H9 (cell line): ENCODE results near the gene MON1A. TPM values are rescaled to one million over a fixed set of nuclear protein-coding genes. Genes with fewer than 3 reads are reported as not detected.

Source experiments
- DNase-seq: peaks from one replicate; pipeline ENCODE4 v3.0.0-alpha.2; 2017
- H2AFZ ChIP-seq: one replicate; pipeline ENCODE4 v1.6.1; 2013; ENCODE audit warnings: mild to moderate bottlenecking, low read length, control low read depth, moderate library complexity
- H2AK5ac ChIP-seq: 2 replicates; pipeline ENCODE4 v1.6.1; 2013; ENCODE audit warnings: low read length, control low read depth, mixed read lengths; ENCODE audit not compliant: insufficient read length
- H2BK120ac ChIP-seq: one replicate; pipeline ENCODE4 v1.6.1; 2013; ENCODE audit warnings: low read depth, mild to moderate bottlenecking, low read length, control low read depth, inconsistent platforms; ENCODE audit not compliant: poor library complexity, severe bottlenecking
- H2BK12ac ChIP-seq: 2 replicates; pipeline ENCODE4 v1.6.1; 2013; ENCODE audit warnings: low read length, control low read depth, mixed read lengths, low read depth; ENCODE audit not compliant: insufficient read length
- H2BK15ac ChIP-seq: 2 replicates; pipeline ENCODE4 v1.6.1; 2013; ENCODE audit warnings: low read depth, low read length, control low read depth
- H2BK20ac ChIP-seq: one replicate; pipeline ENCODE4 v1.6.1; 2013; ENCODE audit warnings: low read depth, mild to moderate bottlenecking, low read length, control low read depth, inconsistent platforms; ENCODE audit not compliant: poor library complexity, severe bottlenecking
- H2BK5ac ChIP-seq: 2 replicates; pipeline ENCODE4 v1.6.1; 2013; ENCODE audit warnings: low read length, control low read depth, mixed read lengths; ENCODE audit not compliant: insufficient read length
- H3K14ac ChIP-seq: 2 replicates; pipeline ENCODE4 v1.6.1; 2013; ENCODE audit warnings: low read length, control low read depth; ENCODE audit not compliant: insufficient read depth
- H3K18ac ChIP-seq: 2 replicates; pipeline ENCODE4 v1.6.1; 2013; ENCODE audit warnings: low read depth, mild to moderate bottlenecking, mixed read lengths, low read length, control low read depth; ENCODE audit not compliant: insufficient read length
- H3K23ac ChIP-seq: 2 replicates; pipeline ENCODE4 v1.6.1; 2013; ENCODE audit warnings: low read length, control low read depth, mixed read lengths, low read depth; ENCODE audit not compliant: insufficient read length
- H3K23me2 ChIP-seq: 2 replicates; pipeline ENCODE4 v1.6.1; 2013; ENCODE audit warnings: low read depth, mild to moderate bottlenecking, mixed read lengths, low read length, control low read depth; ENCODE audit not compliant: insufficient read length, poor library complexity, severe bottlenecking
- H3K27ac ChIP-seq: 2 replicates; pipeline ENCODE4 v1.5.1; 2013; ENCODE audit warnings: low read length, control low read depth, mixed read lengths, low read depth; ENCODE audit not compliant: insufficient read length
- H3K27me3 ChIP-seq: 2 replicates; pipeline ENCODE4 v1.6.1; 2013; ENCODE audit warnings: low read length, control low read depth, inconsistent platforms; ENCODE audit not compliant: insufficient read depth
- H3K4ac ChIP-seq: 2 replicates; pipeline ENCODE4 v1.6.1; 2013; ENCODE audit warnings: low read depth, mild to moderate bottlenecking, control low read depth, inconsistent platforms, low read length, moderate library complexity
- H3K4me1 ChIP-seq: 2 replicates; pipeline ENCODE4 v1.6.1; 2013; ENCODE audit warnings: low read length, control low read depth, inconsistent platforms; ENCODE audit not compliant: insufficient read depth
- H3K4me2 ChIP-seq: 2 replicates; pipeline ENCODE4 v1.6.1; 2013; ENCODE audit warnings: low read length, control low read depth, mixed read lengths; ENCODE audit not compliant: insufficient read length, insufficient read depth
- H3K56ac ChIP-seq: 2 replicates; pipeline ENCODE4 v1.6.1; 2013; ENCODE audit warnings: low read depth, mild to moderate bottlenecking, mixed read lengths, low read length, control low read depth; ENCODE audit not compliant: insufficient read length
- H3K79me1 ChIP-seq: 2 replicates; pipeline ENCODE4 v1.6.1; 2013; ENCODE audit warnings: low read depth, mild to moderate bottlenecking, moderate library complexity, low read length, control low read depth, inconsistent platforms; ENCODE audit not compliant: insufficient read depth, poor library complexity, severe bottlenecking
- H3K79me2 ChIP-seq: 2 replicates; pipeline ENCODE4 v1.6.1; 2013; ENCODE audit warnings: low read length, control low read depth, inconsistent platforms; ENCODE audit not compliant: insufficient read depth
- H3K9ac ChIP-seq: 2 replicates; pipeline ENCODE4 v1.6.1; 2013; ENCODE audit warnings: low read length, control low read depth, mixed read lengths; ENCODE audit not compliant: insufficient read length; ENCODE audit errors: extremely low read depth
- H3K9me3 ChIP-seq: one replicate; pipeline ENCODE4 v1.6.1; 2013; ENCODE audit warnings: low read depth, low read length, inconsistent platforms; ENCODE audit not compliant: control insufficient read depth
- H3T11ph ChIP-seq: one replicate; pipeline ENCODE4 v1.6.1; 2013; ENCODE audit warnings: mild to moderate bottlenecking, low read length, control low read depth, inconsistent platforms
- H4K20me1 ChIP-seq: one replicate; pipeline ENCODE4 v1.6.1; 2013; ENCODE audit not compliant: control insufficient read depth, insufficient read length, insufficient read depth
- H4K5ac ChIP-seq: 2 replicates; pipeline ENCODE4 v1.6.1; 2013; ENCODE audit warnings: low read depth, mild to moderate bottlenecking, mixed read lengths, low read length, control low read depth; ENCODE audit not compliant: insufficient read length
- H4K8ac ChIP-seq: replicated peaks from 2 replicates; pipeline ENCODE4 v1.6.1; 2013; ENCODE audit warnings: low read length, control low read depth, mixed read lengths, low read depth; ENCODE audit not compliant: insufficient read length
- H4K91ac ChIP-seq: 2 replicates; pipeline ENCODE4 v1.6.1; 2013; ENCODE audit warnings: low read depth, mild to moderate bottlenecking, moderate library complexity, mixed read lengths, low read length, control low read depth; ENCODE audit not compliant: insufficient read length
- H3K27ac Mint-ChIP-seq, 3 experiments: 2 replicates in 2 of 3; 3 replicates in 1 of 3; pipeline ENCODE4 v1.8.0; 2020 to 2021; ENCODE audit warnings: mixed read lengths in 3 of 3, mild to moderate bottlenecking in 1 of 3, moderate library complexity in 1 of 3
- H3K27me3 Mint-ChIP-seq: 2 replicates; pipeline ENCODE4 v1.8.0; 2021; ENCODE audit warnings: low read depth, mild to moderate bottlenecking, moderate library complexity, mixed read lengths
- H3K36me3 Mint-ChIP-seq, 3 experiments: 2 replicates in 2 of 3; 3 replicates in 1 of 3; pipeline ENCODE4 v1.8.0; 2020 to 2021; ENCODE audit warnings: low read depth in 3 of 3, mixed read lengths in 3 of 3; ENCODE audit not compliant: insufficient read depth in 1 of 3
- H3K4me1 Mint-ChIP-seq, 2 experiments: 2 replicates each; pipeline ENCODE4 v1.8.0; 2020; ENCODE audit warnings: mixed read lengths in 2 of 2
- H3K4me3 Mint-ChIP-seq, 2 experiments: 2 replicates in 1 of 2; 3 replicates in 1 of 2; pipeline ENCODE4 v1.8.0; 2020 to 2021; ENCODE audit warnings: mild to moderate bottlenecking in 2 of 2, mixed read lengths in 2 of 2, moderate library complexity in 1 of 2
- H3K9me3 Mint-ChIP-seq, 2 experiments: 2 replicates in 1 of 2; 3 replicates in 1 of 2; pipeline ENCODE4 v1.8.0; 2020; ENCODE audit warnings: mild to moderate bottlenecking in 2 of 2, mixed read lengths in 2 of 2, moderate library complexity in 1 of 2
- WGBS: extraction: QIAGEN DNeasy Blood & Tissue Kit; methylation state at CpG from one replicate; pipeline ENCODE4 v1.1.7; 2013; ENCODE audit warnings: missing lambda C conversion rate, low lambda C conversion rate, mixed read lengths; ENCODE audit not compliant: insufficient read length; ENCODE audit errors: extremely low coverage; 5-methylcytosine and 5-hydroxymethylcytosine counted together
- total RNA-seq: library from RNA; stranded (reverse); gene quantifications from 2 replicates; pipeline ENCODE4 v1.2.1, GENCODE V29; 2021
- TF ChIP-seq, protein P1 (sequence below): fragments of 200-600 bp; sonication (generic); conservative IDR thresholded peaks from 3 replicates; pipeline ENCODE4 v1.8.0; 2021; ENCODE audit warnings: antibody characterized with exemption, mild to moderate bottlenecking

MON1A gene
- total RNA-seq, 1 experiment from 2014 or later = 10.0 TPM

GRCh38 chr3:49911124-49911420 lies 18.5 kb downstream of the MON1A start:
- H4K20me1 ChIP-seq = no peaks in the 10 kb centered on the region

More at GRCh38 chr3:49911124-49911420, 18.5 kb downstream of the MON1A start:
- Histone ChIP-seq H3K4me1 (no peaks in the 10 kb centered on the region), H3K79me2 (no peaks in the 10 kb centered on the region), H3K56ac (no peak overlapping the region), H3K4ac (no peak overlapping the region), H3K9me3 (no peaks in the 10 kb centered on the region), H3K14ac (no peak overlapping the region), H2BK15ac (no peak overlapping the region), H2BK5ac (no peak overlapping the region), H3K9ac (no peak overlapping the region), H4K91ac (no peak overlapping the region), H2BK120ac (no peak overlapping the region), H3K4me2 (peak overlapping the region; percentile 58), H3K18ac (no peak overlapping the region), H2AK5ac (no peak overlapping the region), H2BK12ac (no peak overlapping the region), H2BK20ac (no peak overlapping the region), H3K23me2 (no peaks in the 10 kb centered on the region), H3T11ph (no peak overlapping the region), H2AFZ (no peak overlapping the region), H4K5ac (no peak overlapping the region), H3K27me3 (no peaks in the 10 kb centered on the region; the same call in 1 of the 2 replicates), H3K27ac (no peak overlapping the region), H3K79me1 (no peaks in the 10 kb centered on the region), H4K8ac (no peak overlapping the region), H3K23ac (no peak overlapping the region)
- no peak overlapping the region for H3K27ac Mint-ChIP-seq
- peak overlapping the region in 1 of 2 experiments; percentile 70; a peak in 3 of 5 replicates for H3K4me3 Mint-ChIP-seq
- DNase-seq = no peak
- H3K9me3 Mint-ChIP-seq = no peaks in the 10 kb centered on the region
- TF ChIP-seq, protein P1, sequence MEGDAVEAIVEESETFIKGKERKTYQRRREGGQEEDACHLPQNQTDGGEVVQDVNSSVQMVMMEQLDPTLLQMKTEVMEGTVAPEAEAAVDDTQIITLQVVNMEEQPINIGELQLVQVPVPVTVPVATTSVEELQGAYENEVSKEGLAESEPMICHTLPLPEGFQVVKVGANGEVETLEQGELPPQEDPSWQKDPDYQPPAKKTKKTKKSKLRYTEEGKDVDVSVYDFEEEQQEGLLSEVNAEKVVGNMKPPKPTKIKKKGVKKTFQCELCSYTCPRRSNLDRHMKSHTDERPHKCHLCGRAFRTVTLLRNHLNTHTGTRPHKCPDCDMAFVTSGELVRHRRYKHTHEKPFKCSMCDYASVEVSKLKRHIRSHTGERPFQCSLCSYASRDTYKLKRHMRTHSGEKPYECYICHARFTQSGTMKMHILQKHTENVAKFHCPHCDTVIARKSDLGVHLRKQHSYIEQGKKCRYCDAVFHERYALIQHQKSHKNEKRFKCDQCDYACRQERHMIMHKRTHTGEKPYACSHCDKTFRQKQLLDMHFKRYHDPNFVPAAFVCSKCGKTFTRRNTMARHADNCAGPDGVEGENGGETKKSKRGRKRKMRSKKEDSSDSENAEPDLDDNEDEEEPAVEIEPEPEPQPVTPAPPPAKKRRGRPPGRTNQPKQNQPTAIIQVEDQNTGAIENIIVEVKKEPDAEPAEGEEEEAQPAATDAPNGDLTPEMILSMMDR = no peak
- no CpG with 5 or more reads among the region's 2 CpGs for WGBS
- no peaks in the 10 kb centered on the region; the same call in 1 of the 2 replicates for H3K27me3 Mint-ChIP-seq
- peaks cover 0 to 11% (median 0%) of the 10 kb centered on the region in 3 experiments; a peak in 4 of 7 replicates for H3K36me3 Mint-ChIP-seq
- H3K4me1 Mint-ChIP-seq = peaks cover 33 to 52% of the 10 kb centered on the region in 2 experiments
